ENCODE data around the gene LAMTOR5. TPM values are rescaled to one million over a fixed set of nuclear protein-coding genes. Genes with fewer than 3 reads are reported as not detected.

The LAMTOR5 gene
- total and polyA plus RNA-seq, 2 of the 4 experiments (the other 2 are of a cell fraction), result 159 to 369 TPM

GRCh38 chr1:110433803-110434202 lies 26.3 kb upstream of the LAMTOR5 start:
- H4K91ac ChIP-seq (ENCODE audit: insufficient read depth, low read depth, low read length), result no peak overlapping the region

More at GRCh38 chr1:110433803-110434202, 26.3 kb upstream of the LAMTOR5 start:
- ATAC-seq (ENCODE audit: low read depth) (peak; percentile 46), DNase-seq (peak; percentile 20)
- Histone ChIP-seq H3K9me3 (ENCODE audit: control insufficient read depth, insufficient read depth, low read length) (no peaks in the 10 kb centered on the region), H3K23ac (ENCODE audit: low read depth, low read length) (no peak overlapping the region), H2BK20ac (ENCODE audit: low read depth, low read length) (no peak overlapping the region), H4K20me1 (ENCODE audit: insufficient read depth, low read length) (no peaks in the 10 kb centered on the region), H3K14ac (replicated peaks; ENCODE audit: low read depth, low read length) (no peak overlapping the region), H3K9ac (ENCODE audit: low read depth, low read length) (no peak overlapping the region), H2BK120ac (ENCODE audit: low read depth, low read length) (no peak overlapping the region), H4K8ac (ENCODE audit: low read depth in 2 of 2, low read length in 2 of 2) (no peak overlapping the region), H3K36me3 (ENCODE audit: control insufficient read depth, insufficient read depth, low read length) (no peaks in the 10 kb centered on the region), H3K4me3 (ENCODE audit: insufficient read depth, low read depth, low read length) (no peak overlapping the region), H3K4me2 (ENCODE audit: low read depth, low read length) (no peak overlapping the region), H2BK5ac (ENCODE audit: low read depth, low read length, poor library complexity, severe bottlenecking) (no peak overlapping the region), H3K9me1 (ENCODE audit: insufficient read depth, low read length) (no peaks in the 10 kb centered on the region), H3K4me1 (ENCODE audit: control insufficient read depth, insufficient read depth, low read length) (peaks cover 2% of the 10 kb centered on the region; the same call in 1 of the 2 replicates), H2BK15ac (ENCODE audit: low read depth, low read length) (no peak overlapping the region), H2AK5ac (ENCODE audit: low read depth, low read length) (no peak overlapping the region), H3K18ac (ENCODE audit: low read depth, low read length) (no peak overlapping the region), H3K79me1 (ENCODE audit: low read depth in 1 of 2, low read length in 2 of 2) (no peaks in the 10 kb centered on the region), H3K4ac (ENCODE audit: low read depth, low read length) (no peak overlapping the region), H2AK9ac (replicated peaks; ENCODE audit: low read depth, low read length, poor library complexity) (no peak overlapping the region), H4K5ac (ENCODE audit: low read depth, low read length) (no peak overlapping the region), H3K27me3 (ENCODE audit: control insufficient read depth, insufficient read depth, low read length) (peaks cover 48% of the 10 kb centered on the region), H3K56ac (ENCODE audit: extremely low read depth, insufficient read depth, low read length) (no peak overlapping the region), H3K27ac (ENCODE audit: insufficient read depth, low read length) (no peak overlapping the region), H2AFZ (replicated peaks; ENCODE audit: low read length, poor library complexity) (no peak overlapping the region)
- intact Hi-C loops (cut with micrococcal nuclease), result no loop called here
- no CpG with 5 or more reads among the region's 3 CpGs for WGBS, 2 experiments (ENCODE audit: extremely low coverage in 2 of 2, insufficient read length in 1 of 2)
- TF ChIP-seq CEBPB (IDR thresholded peaks at IDR 0.05; ENCODE audit: low read depth, low read length) (peak; percentile 52), RFX5 (IDR thresholded peaks at IDR 0.05; ENCODE audit: low read depth, low read length) (no peak), MXI1 (IDR thresholded peaks at IDR 0.05; ENCODE audit: borderline replicate concordance, low read depth, low read length) (no peak), MAZ (IDR thresholded peaks at IDR 0.05; ENCODE audit: borderline replicate concordance, low read depth, low read length) (no peak), NFE2L2 (IDR thresholded peaks at IDR 0.05; ENCODE audit: low read depth, low read length) (no peak), CTCF (conservative IDR thresholded peaks at IDR 0.05; ENCODE audit: low read depth, low read length) (0 out of 2 replicates have a peak, but pooled peaks have one; percentile 14)
- in situ Hi-C loops (cut with MboI; ENCODE audit: low sequenced_read_pairs), result no loop called here
- BruUV-seq (replicated peaks), result no TSS peak
- dilution Hi-C loops (cut with HindIII; ENCODE audit: low sequenced_read_pairs, unreplicated experiment), result no loop called here
- ChIA-PET POLR2A (ENCODE audit: unreplicated experiment) (no interaction called here), CTCF (interaction anchor here (1.5 kb wide), 1 partner anchor 13 kb away, joined by 4 read pairs; no protein-coding TSS in a partner anchor)
